Neural cell (in vitro differentiated cells): ENCODE data around the gene SYDE2. TPM values are rescaled to one million over a fixed set of nuclear protein-coding genes. Genes with fewer than 3 reads are reported as not detected.
"Not testable (repeated sequence)": the region's sequence is repeated elsewhere in the genome, so short reads cannot be mapped to it uniquely, and the experiment has no call there.

Experiments
- H2AFZ ChIP-seq: fragments of 200-600, 300-800 bp; sonication (generic), shearing (Covaris generic); 2 replicates; pipeline ENCODE4 v1.6.0; 2014; ENCODE audit warnings: low read depth, mild to moderate bottlenecking, antibody characterized with exemption, low read length, moderate library complexity
- H3F3A ChIP-seq: fragments of 200-600 bp; shearing (Covaris generic); 2 replicates; pipeline ENCODE4 v1.6.1; 2016; ENCODE audit warnings: mild to moderate bottlenecking, moderate library complexity, mixed read lengths, antibody characterized with exemption, low read length; ENCODE audit not compliant: insufficient read depth, poor library complexity, severe bottlenecking
- H3K27ac ChIP-seq: fragments of 200-600, 300-800 bp; sonication (generic), shearing (Covaris generic); 2 replicates; pipeline ENCODE4 v1.5.1; 2014; ENCODE audit warnings: mild to moderate bottlenecking, low read length, moderate library complexity
- H3K27me3 ChIP-seq: fragments of 300-800, 200-600 bp; sonication (generic), shearing (Covaris generic); 2 replicates; pipeline ENCODE4 v1.6.0; 2014; ENCODE audit warnings: mild to moderate bottlenecking, low read depth, low read length, moderate library complexity; ENCODE audit not compliant: insufficient read depth
- H3K36me3 ChIP-seq: fragments of 300-800, 200-600 bp; sonication (generic), shearing (Covaris generic); 2 replicates; pipeline ENCODE4 v1.5.1; 2014; ENCODE audit warnings: mild to moderate bottlenecking, antibody characterized with exemption, low read length, moderate library complexity; ENCODE audit not compliant: insufficient read depth
- H3K4me2 ChIP-seq: fragments of 300-800, 200-600 bp; sonication (generic), shearing (Covaris generic); 2 replicates; pipeline ENCODE4 v1.6.0; 2014; ENCODE audit warnings: mild to moderate bottlenecking, low read length
- H3K4me3 ChIP-seq: fragments of 300-800, 200-600 bp; sonication (generic), shearing (Covaris generic); 2 replicates; pipeline ENCODE4 v1.5.1; 2014; ENCODE audit warnings: mild to moderate bottlenecking, low read length, moderate library complexity
- H3K79me2 ChIP-seq: fragments of 200-600 bp; shearing (Covaris generic); replicated peaks from 2 replicates; pipeline ENCODE4 v1.6.0; 2014; ENCODE audit warnings: mild to moderate bottlenecking, low read length, moderate library complexity; ENCODE audit not compliant: insufficient read depth
- H3K9ac ChIP-seq: fragments of 300-800, 200-600 bp; sonication (generic), shearing (Covaris generic); 2 replicates; pipeline ENCODE4 v1.6.1; 2016; ENCODE audit warnings: mild to moderate bottlenecking, low read length, mixed read lengths
- H3K9me2 ChIP-seq: fragments of 200-600 bp; shearing (Covaris generic); 2 replicates; pipeline ENCODE4 v1.6.1; 2016; ENCODE audit warnings: mild to moderate bottlenecking, low read length, mixed read lengths; ENCODE audit not compliant: insufficient read depth
- H3K9me3 ChIP-seq: fragments of 200-600, 300-800 bp; sonication (generic), shearing (Covaris generic); 2 replicates; pipeline ENCODE4 v1.6.1; 2016; ENCODE audit warnings: mild to moderate bottlenecking, mixed run types, low read length, moderate library complexity, mixed read lengths
- H4K20me1 ChIP-seq: fragments of 200-600 bp; shearing (Covaris generic); 2 replicates; pipeline ENCODE4 v1.6.1; 2016; ENCODE audit warnings: mild to moderate bottlenecking, mixed run types; ENCODE audit not compliant: insufficient read depth
- CTCF ChIP-seq: fragments of 450-650 bp; IDR thresholded peaks from 2 replicates; pipeline ENCODE4 v1.5.1; 2014; ENCODE audit warnings: antibody characterized with exemption, mild to moderate bottlenecking, moderate library complexity; ENCODE audit not compliant: poor library complexity, severe bottlenecking
- EP300 ChIP-seq: fragments of 450-650 bp; conservative IDR thresholded peaks from 2 replicates; pipeline ENCODE4 v1.6.1; 2014; ENCODE audit warnings: antibody characterized with exemption, mild to moderate bottlenecking, moderate library complexity; ENCODE audit not compliant: poor library complexity, severe bottlenecking
- EZH2 ChIP-seq: fragments of 200-600, 300-800 bp; shearing (Covaris generic), sonication (generic); IDR thresholded peaks from 2 replicates; pipeline ENCODE4 v1.6.1; 2014; ENCODE audit warnings: antibody characterized with exemption, low read length, borderline replicate concordance, mild to moderate bottlenecking; ENCODE audit not compliant: insufficient read depth, poor library complexity, severe bottlenecking
- MXI1 ChIP-seq: fragments of 450-650 bp; conservative IDR thresholded peaks from 2 replicates; pipeline ENCODE4 v1.6.1; 2014; ENCODE audit warnings: antibody characterized with exemption, mild to moderate bottlenecking; ENCODE audit not compliant: poor library complexity, severe bottlenecking
- POLR2AphosphoS5 ChIP-seq: IDR thresholded peaks from 2 replicates; pipeline ENCODE4 v1.6.1; 2012
- RAD21 ChIP-seq: fragments of 450-650 bp; conservative IDR thresholded peaks from 2 replicates; pipeline ENCODE4 v1.6.1; 2014; ENCODE audit warnings: antibody characterized with exemption, mild to moderate bottlenecking, moderate library complexity
- REST ChIP-seq: IDR thresholded peaks from 2 replicates; pipeline ENCODE4 v1.6.1; 2012; ENCODE audit warnings: borderline replicate concordance
- SMC3 ChIP-seq: fragments of 450-650 bp; conservative IDR thresholded peaks from 2 replicates; pipeline ENCODE4 v1.6.1; 2014; ENCODE audit warnings: antibody characterized with exemption, mild to moderate bottlenecking, moderate library complexity; ENCODE audit not compliant: poor library complexity
- TAF1 ChIP-seq: IDR thresholded peaks from 2 replicates; pipeline ENCODE4 v1.6.1; 2012; ENCODE audit warnings: low read depth
- polyA minus RNA-seq: library from RNA; depleted of rRNA, polyadenylated mRNA; stranded (reverse); fragments of >200 nt; gene quantifications from 2 replicates; pipeline ENCODE4 v1.2.3, GENCODE V29; 2014
- polyA plus RNA-seq: library from polyadenylated mRNA; depleted of rRNA; stranded (reverse); fragments of >200 nt; gene quantifications from 2 replicates; pipeline ENCODE4 v1.2.3, GENCODE V29; 2014

Gene SYDE2
- 0.66 and 0.90 TPM in 2 replicates for polyA plus RNA-seq
- 6.6 and 7.9 TPM in 2 replicates for polyA minus RNA-seq

GRCh38 chr1:85200463-85201339, at the start of gene SYDE2:
Gene SYDE2 (minus strand): TSS chr1:85201016. CDS start chr1:85200996, 20 bp downstream.
- Histone ChIP-seq H3K27ac (no peak within 1 kb of the TSS), H3K4me2 (peak within 1 kb of the TSS; percentile 46), H3K9ac (peak within 1 kb of the TSS; percentile 63), H3K79me2 (peaks cover 4% of the 10 kb centered on the region), H3K9me3 (no peaks in the 10 kb centered on the region), H3K4me3 (peak within 1 kb of the TSS; percentile 85), H4K20me1 (no peaks in the 10 kb centered on the region), H3K36me3 (no peaks in the 10 kb centered on the region), H3K9me2 (no peaks in the 10 kb centered on the region), H3K27me3 (peaks cover 14% of the 10 kb centered on the region), H3F3A (no peaks in the 10 kb centered on the region), H2AFZ (peak within 1 kb of the TSS; percentile 42)
- TF ChIP-seq MXI1 (peak; percentile 80), SMC3 (no peak), EZH2 (no peak), POLR2AphosphoS5 (no peak)

GRCh38 chr1:85249042-85249441, 48.2 kb upstream of the SYDE2 start:
- H4K20me1 ChIP-seq, H3K79me2 ChIP-seq, H3K9me3 ChIP-seq, H3K4me3 ChIP-seq, H2AFZ ChIP-seq, H3K27ac ChIP-seq, H3K36me3 ChIP-seq, H3F3A ChIP-seq, H3K27me3 ChIP-seq, H3K9me2 ChIP-seq, H3K9ac ChIP-seq, H3K4me2 ChIP-seq: not testable (repeated sequence)

GRCh38 chr1:85245891-85246290, 45.1 kb upstream of the SYDE2 start:
- Histone ChIP-seq H3K4me2 (no peak overlapping the region), H3K36me3 (no peaks in the 10 kb centered on the region), H3K27ac (no peak overlapping the region), H3K9me2 (no peaks in the 10 kb centered on the region), H3K9ac (no peak overlapping the region), H3K79me2 (no peaks in the 10 kb centered on the region), H4K20me1 (no peaks in the 10 kb centered on the region), H3K9me3 (no peaks in the 10 kb centered on the region), H3K4me3 (no peak overlapping the region), H3K27me3 (no peaks in the 10 kb centered on the region), H3F3A (no peaks in the 10 kb centered on the region), H2AFZ (no peak overlapping the region)
- no peak for TF ChIP-seq MXI1
- TF ChIP-seq REST, result no peak
- TF ChIP-seq POLR2AphosphoS5, result no peak
- no peak for TF ChIP-seq SMC3
- TF ChIP-seq CTCF, result no peak
- TF ChIP-seq EP300, result no peak
- no peak for TF ChIP-seq RAD21
- TF ChIP-seq EZH2, result no peak
- TF ChIP-seq TAF1, result no peak
